HG03025 (cell line): ENCODE results near the gene DBNDD1.

Source experiments
- ATAC-seq: cut with Tn5 transposase; IDR thresholded peaks from one replicate; pipeline ENCODE4 v1.9.1; 2021; ENCODE audit warnings: mild to moderate bottlenecking, moderate library complexity; ENCODE audit not compliant: unreplicated experiment, low FRiP score

Gene DBNDD1

GRCh38 chr16:90037276-90037675 is 18.0 kb upstream of the DBNDD1 start:
- no peak for ATAC-seq

- no peak for ATAC-seq
Observed at GRCh38 chr16:90035902-90036301, 16.6 kb upstream of the DBNDD1 start.

- ATAC-seq, result no peak
Observed at GRCh38 chr16:90034504-90034903, 15.2 kb upstream of the DBNDD1 start.

GRCh38 chr16:90033387-90033786 is 14.1 kb upstream of the DBNDD1 start:
- no peak for ATAC-seq

- ATAC-seq, result no peak
Observed at GRCh38 chr16:90032674-90033331, 13.5 kb upstream of the DBNDD1 start.

- no peak for ATAC-seq
Observed at GRCh38 chr16:90031931-90032673, 12.8 kb upstream of the DBNDD1 start.

- no peak for ATAC-seq
Observed at GRCh38 chr16:90031186-90031930, 12.1 kb upstream of the DBNDD1 start.

- no peak for ATAC-seq
Observed at GRCh38 chr16:90028985-90029384, 9.7 kb upstream of the DBNDD1 start.

- no peak for ATAC-seq
Observed at GRCh38 chr16:90027611-90028010, 8.4 kb upstream of the DBNDD1 start.

GRCh38 chr16:90026135-90026534 is 6.9 kb upstream of the DBNDD1 start:
- no peak for ATAC-seq

GRCh38 chr16:90023078-90023447 is 3.8 kb upstream of the DBNDD1 start:
- no peak for ATAC-seq

GRCh38 chr16:90022209-90023077 is 3.2 kb upstream of the DBNDD1 start:
- ATAC-seq, result no peak

GRCh38 chr16:90020838-90021382 is 1.7 kb upstream of the DBNDD1 start:
- no peak for ATAC-seq

- no peak for ATAC-seq
Observed at GRCh38 chr16:90020260-90020837, 1.1 kb upstream of the DBNDD1 start.

- ATAC-seq, result no peak
Observed at GRCh38 chr16:90019543-90020259, 445 bp upstream of the DBNDD1 start.

- no peak for ATAC-seq
Observed at GRCh38 chr16:90018297-90018651, 982 bp downstream of the DBNDD1 start.

- no peak for ATAC-seq
Observed at GRCh38 chr16:90016339-90016950, 2.8 kb downstream of the DBNDD1 start.

GRCh38 chr16:90015586-90016338 is 3.5 kb downstream of the DBNDD1 start:
- no peak for ATAC-seq
